ENCODE data around the gene HSD17B12.

- TF ChIP-seq, protein P1, sequence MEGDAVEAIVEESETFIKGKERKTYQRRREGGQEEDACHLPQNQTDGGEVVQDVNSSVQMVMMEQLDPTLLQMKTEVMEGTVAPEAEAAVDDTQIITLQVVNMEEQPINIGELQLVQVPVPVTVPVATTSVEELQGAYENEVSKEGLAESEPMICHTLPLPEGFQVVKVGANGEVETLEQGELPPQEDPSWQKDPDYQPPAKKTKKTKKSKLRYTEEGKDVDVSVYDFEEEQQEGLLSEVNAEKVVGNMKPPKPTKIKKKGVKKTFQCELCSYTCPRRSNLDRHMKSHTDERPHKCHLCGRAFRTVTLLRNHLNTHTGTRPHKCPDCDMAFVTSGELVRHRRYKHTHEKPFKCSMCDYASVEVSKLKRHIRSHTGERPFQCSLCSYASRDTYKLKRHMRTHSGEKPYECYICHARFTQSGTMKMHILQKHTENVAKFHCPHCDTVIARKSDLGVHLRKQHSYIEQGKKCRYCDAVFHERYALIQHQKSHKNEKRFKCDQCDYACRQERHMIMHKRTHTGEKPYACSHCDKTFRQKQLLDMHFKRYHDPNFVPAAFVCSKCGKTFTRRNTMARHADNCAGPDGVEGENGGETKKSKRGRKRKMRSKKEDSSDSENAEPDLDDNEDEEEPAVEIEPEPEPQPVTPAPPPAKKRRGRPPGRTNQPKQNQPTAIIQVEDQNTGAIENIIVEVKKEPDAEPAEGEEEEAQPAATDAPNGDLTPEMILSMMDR (IDR thresholded peaks at IDR 0.05; ENCODE audit: low read length) = no peak
- no peak for TF ChIP-seq EZH2 (optimal IDR thresholded peaks at IDR 0.05; ENCODE audit: low read depth, low read length)
Observed at GRCh38 chr11:43690929-43691725, 10.6 kb downstream of the HSD17B12 start.

Measured in MM.1S (cell line).